OCI-LY7 (cell line): Measurements from ENCODE around the gene SLC41A3. TPM values are rescaled to one million over a fixed set of nuclear protein-coding genes. Genes with fewer than 3 reads are reported as not detected.

ENCODE experiments used
- BruUV-seq: library from RNA; stranded (reverse); fragments of 400-500 nt; replicated peaks from 2 replicates; lab custom pipeline; 2021; lab: Mats Ljungman, UMichigan
- CTCF ChIA-PET: fragments of 300-600 bp; sonication (Branson Sonifier 250); formaldehyde crosslinking; loops from one replicate; lab custom pipeline; 2022; ENCODE audit warnings: antibody characterized with exemption; ENCODE audit not compliant: unreplicated experiment; lab: Charles Lee
- POLR2A ChIA-PET: fragments of 300-600 bp; sonication (Branson Sonifier 250); formaldehyde crosslinking; loops from one replicate; lab custom pipeline; 2022; ENCODE audit warnings: antibody characterized with exemption; lab: Charles Lee
- DNase-seq: peaks from one replicate; pipeline ENCODE4 v3.0.0-alpha.2; 2015; ENCODE audit warnings: low spot score
- H2AFZ ChIP-seq: fragments of 200-600 bp; sonication (generic), shearing (Covaris generic); 2 replicates; pipeline ENCODE4 v1.6.1; 2014; ENCODE audit warnings: mild to moderate bottlenecking, antibody characterized with exemption, low read length, moderate library complexity
- H3K27ac ChIP-seq: fragments of 200-600 bp; sonication (generic); 2 replicates; pipeline ENCODE4 v1.5.1; 2014; ENCODE audit warnings: mixed run types, low read depth, mild to moderate bottlenecking, moderate library complexity, low read length, inconsistent platforms; ENCODE audit not compliant: poor library complexity, severe bottlenecking
- H3K36me3 ChIP-seq: fragments of 200-600 bp; sonication (generic); 2 replicates; pipeline ENCODE4 v1.6.1; 2014; ENCODE audit warnings: mild to moderate bottlenecking, antibody characterized with exemption, low read length, moderate library complexity, mixed read lengths; ENCODE audit not compliant: insufficient read depth
- H3K4me1 ChIP-seq: fragments of 200-600 bp; sonication (generic); 2 replicates; pipeline ENCODE4 v1.5.1; 2014; ENCODE audit warnings: mild to moderate bottlenecking, low read length; ENCODE audit not compliant: insufficient read depth, poor library complexity, severe bottlenecking
- H3K4me2 ChIP-seq: fragments of 200-600 bp; sonication (generic); 2 replicates; pipeline ENCODE4 v1.6.1; 2014; ENCODE audit warnings: mild to moderate bottlenecking, low read length
- H3K4me3 ChIP-seq: fragments of 200-600 bp; sonication (generic); 2 replicates; pipeline ENCODE4 v1.5.1; 2014; ENCODE audit warnings: mild to moderate bottlenecking, low read depth, low read length; ENCODE audit not compliant: poor library complexity, severe bottlenecking
- H3K79me2 ChIP-seq: fragments of 200-600 bp; sonication (generic); 2 replicates; pipeline ENCODE4 v1.6.1; 2016; ENCODE audit warnings: low read depth, mild to moderate bottlenecking, low read length, moderate library complexity, mixed read lengths; ENCODE audit not compliant: insufficient read depth
- H3K9me2 ChIP-seq: fragments of 200-600 bp; sonication (generic); 2 replicates; pipeline ENCODE4 v1.6.1; 2016; ENCODE audit warnings: mild to moderate bottlenecking, low read length, mixed read lengths; ENCODE audit not compliant: insufficient read depth
- H3K9me3 ChIP-seq: fragments of 200-600 bp; sonication (generic); 2 replicates; pipeline ENCODE4 v1.6.1; 2014; ENCODE audit warnings: mild to moderate bottlenecking, mixed run types, low read length, mixed read lengths
- H4K20me1 ChIP-seq: fragments of 200-600 bp; sonication (generic); 2 replicates; pipeline ENCODE4 v1.6.1; 2014; ENCODE audit warnings: mild to moderate bottlenecking, antibody characterized with exemption, low read length, moderate library complexity, mixed read lengths; ENCODE audit not compliant: insufficient read depth
- EZH2phosphoT487 ChIP-seq: fragments of 200-600 bp; sonication (generic); IDR thresholded peaks from 2 replicates; pipeline ENCODE4 v1.6.1; 2018; ENCODE audit warnings: low read depth, borderline replicate concordance, mild to moderate bottlenecking, mixed run types, antibody characterized with exemption, low read length, moderate library complexity, mixed read lengths
- intact Hi-C: fragments of 100-400 bp; cut with micrococcal nuclease; formaldehyde crosslinking; loops from one replicate; pipeline ENCODE4 v1.10.0; 2022; ENCODE audit not compliant: unreplicated experiment
- total RNA-seq, 2 experiments: library from RNA; depleted of rRNA in 1 of 2; stranded (reverse); fragments of >200 nt in 1 of 2; shearing (Covaris generic) in 1 of 2; gene quantifications; 2 replicates each; pipeline ENCODE4 v1.2.3, GENCODE V29; 2014 to 2022
- TF ChIP-seq, protein P1 (sequence below): fragments of 200-600 bp; sonication (generic); conservative IDR thresholded peaks from 2 replicates; pipeline ENCODE4 v1.5.1; 2014; ENCODE audit warnings: mild to moderate bottlenecking, antibody characterized with exemption, low read length, moderate library complexity, mixed read lengths

Gene SLC41A3
- total RNA-seq, 2 experiments from 2014 or later = 31.9 to 35.9 TPM

DNA sequence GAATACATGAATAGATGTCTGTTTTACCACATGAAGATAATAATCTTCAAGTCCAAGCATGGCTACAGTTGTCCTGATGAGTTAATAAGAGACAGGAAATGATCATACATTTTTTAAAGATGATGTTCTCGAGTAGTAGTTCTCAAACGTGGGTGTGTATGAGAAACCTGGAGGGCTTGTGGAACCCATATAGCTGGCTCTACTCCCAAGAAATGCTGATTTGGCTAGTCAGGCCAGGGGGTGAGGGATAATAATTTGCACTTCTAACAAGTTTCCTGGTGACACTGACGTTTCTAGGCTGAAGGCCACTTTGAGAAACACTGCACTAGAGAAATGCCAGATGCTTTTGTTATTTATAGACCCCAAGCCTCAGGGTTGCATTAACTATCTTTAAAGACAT is 78.0 kb downstream of the SLC41A3 start:
- Histone ChIP-seq H3K4me3 (no peak overlapping the region), H2AFZ (no peak overlapping the region), H3K9me3 (no peaks in the 10 kb centered on the region), H3K9me2 (no peaks in the 10 kb centered on the region), H3K4me1 (no peaks in the 10 kb centered on the region), H3K79me2 (no peaks in the 10 kb centered on the region), H3K36me3 (peaks cover 10% of the 10 kb centered on the region), H3K4me2 (no peak overlapping the region), H4K20me1 (no peaks in the 10 kb centered on the region), H3K27ac (no peak overlapping the region)
- no peak for DNase-seq
- TF ChIP-seq EZH2phosphoT487 = no peak
- TF ChIP-seq, protein P1, sequence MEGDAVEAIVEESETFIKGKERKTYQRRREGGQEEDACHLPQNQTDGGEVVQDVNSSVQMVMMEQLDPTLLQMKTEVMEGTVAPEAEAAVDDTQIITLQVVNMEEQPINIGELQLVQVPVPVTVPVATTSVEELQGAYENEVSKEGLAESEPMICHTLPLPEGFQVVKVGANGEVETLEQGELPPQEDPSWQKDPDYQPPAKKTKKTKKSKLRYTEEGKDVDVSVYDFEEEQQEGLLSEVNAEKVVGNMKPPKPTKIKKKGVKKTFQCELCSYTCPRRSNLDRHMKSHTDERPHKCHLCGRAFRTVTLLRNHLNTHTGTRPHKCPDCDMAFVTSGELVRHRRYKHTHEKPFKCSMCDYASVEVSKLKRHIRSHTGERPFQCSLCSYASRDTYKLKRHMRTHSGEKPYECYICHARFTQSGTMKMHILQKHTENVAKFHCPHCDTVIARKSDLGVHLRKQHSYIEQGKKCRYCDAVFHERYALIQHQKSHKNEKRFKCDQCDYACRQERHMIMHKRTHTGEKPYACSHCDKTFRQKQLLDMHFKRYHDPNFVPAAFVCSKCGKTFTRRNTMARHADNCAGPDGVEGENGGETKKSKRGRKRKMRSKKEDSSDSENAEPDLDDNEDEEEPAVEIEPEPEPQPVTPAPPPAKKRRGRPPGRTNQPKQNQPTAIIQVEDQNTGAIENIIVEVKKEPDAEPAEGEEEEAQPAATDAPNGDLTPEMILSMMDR = no peak
- ChIA-PET POLR2A (no interaction called here), CTCF (no interaction called here)
- intact Hi-C loops = no loop called here
- no TSS peak for BruUV-seq

DNA sequence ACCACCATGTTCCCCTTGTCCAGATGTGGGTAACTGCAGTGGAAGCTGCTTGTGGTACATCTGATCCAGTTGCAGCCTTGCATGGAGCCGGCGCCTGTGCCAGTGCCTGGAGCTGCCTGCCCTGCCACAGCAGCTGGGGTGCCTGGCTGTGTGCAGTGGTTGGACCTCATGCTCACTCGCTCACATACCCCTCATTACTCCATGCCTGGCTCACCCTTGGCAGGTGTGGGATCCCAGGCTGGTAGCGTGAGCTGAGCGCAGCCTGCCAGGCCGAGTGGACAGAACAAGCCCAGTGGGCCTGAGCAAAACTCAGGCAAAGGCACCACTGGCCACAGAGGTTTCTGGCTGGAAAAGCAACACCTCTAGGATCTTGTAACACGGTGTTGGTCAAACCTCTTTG is 79.2 kb downstream of the SLC41A3 start:
- Histone ChIP-seq H3K9me3 (no peaks in the 10 kb centered on the region), H4K20me1 (no peaks in the 10 kb centered on the region), H3K9me2 (no peaks in the 10 kb centered on the region), H3K27ac (no peak overlapping the region), H3K36me3 (0 out of 2 replicates have a peak, but pooled peaks cover 3% of the 10 kb centered on the region), H2AFZ (no peak overlapping the region), H3K4me2 (no peak overlapping the region), H3K79me2 (no peaks in the 10 kb centered on the region), H3K4me1 (no peaks in the 10 kb centered on the region), H3K4me3 (no peak overlapping the region)
- no TSS peak for BruUV-seq
- intact Hi-C loops = no loop called here
- DNase-seq = no peak
- TF ChIP-seq, protein P1 = no peak
- no peak for TF ChIP-seq EZH2phosphoT487
- CTCF ChIA-PET = no interaction called here
- POLR2A ChIA-PET = no interaction called here

DNA sequence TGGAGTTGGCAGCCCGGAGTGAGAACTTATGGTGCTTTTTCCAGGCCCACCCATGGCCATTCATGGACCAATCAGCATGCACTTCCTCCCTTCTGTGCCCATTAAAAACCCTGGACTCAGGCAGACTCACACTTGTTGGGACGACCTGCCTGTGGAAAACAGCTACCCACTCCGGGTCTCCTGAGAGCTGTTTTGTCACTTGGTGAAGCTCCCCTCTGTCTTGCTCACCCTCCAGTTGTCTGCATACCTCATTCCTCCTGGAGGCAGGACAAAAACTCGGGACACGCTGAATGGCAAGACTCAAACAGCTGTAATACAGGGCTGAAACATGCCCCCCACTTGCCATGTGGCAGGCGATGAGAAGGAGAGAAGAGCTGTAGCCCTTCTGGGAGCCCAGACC is 79.7 kb downstream of the SLC41A3 start:
- CTCF ChIA-PET = no interaction called here
- intact Hi-C loops = no loop called here

More for the DNA sequence above, 79.7 kb downstream of the SLC41A3 start:
- no peaks in the 10 kb centered on the region for H3K4me1 ChIP-seq
- H3K4me3 ChIP-seq = no peak overlapping the region
- POLR2A ChIA-PET = no interaction called here
- H3K36me3 ChIP-seq = 0 out of 2 replicates have a peak, but pooled peaks cover 3% of the 10 kb centered on the region
- no peak for DNase-seq
- H3K27ac ChIP-seq = no peak overlapping the region
- H3K4me2 ChIP-seq = no peak overlapping the region
- H2AFZ ChIP-seq = no peak overlapping the region
- TF ChIP-seq EZH2phosphoT487 = no peak
- TF ChIP-seq, protein P1 = no peak
- H3K9me2 ChIP-seq = no peaks in the 10 kb centered on the region
- no TSS peak for BruUV-seq
- no peaks in the 10 kb centered on the region for H3K9me3 ChIP-seq
- H4K20me1 ChIP-seq = no peaks in the 10 kb centered on the region
- H3K79me2 ChIP-seq = no peaks in the 10 kb centered on the region
